ENCODE measurements around the gene HTD2.
A peak's percentile ranks its signal among the peaks of the same experiment; 100 is the strongest.
"Not testable (repeated sequence)": the region's sequence is repeated elsewhere in the genome, so short reads cannot be mapped to it uniquely, and the experiment has no call there.

The HTD2 gene

GRCh38 chr3:58305882-58306711, at the start of gene HTD2, which contains the start of gene RPP14:
TSS of gene HTD2 (plus strand) at chr3:58306520. CDS start at chr3:58317614, 11,094 bp downstream.
TSS of gene RPP14 (plus strand) at chr3:58306245. CDS start at chr3:58310330, 4,085 bp downstream.
- peak; percentile 93 for DNase-seq (ENCODE audit: low spot score)

GRCh38 chr3:58258392-58259055, 47.8 kb upstream of the HTD2 start:
- no peak for DNase-seq (ENCODE audit: low spot score)

GRCh38 chr3:58260261-58260731, 46.0 kb upstream of the HTD2 start:
- no peak for DNase-seq (ENCODE audit: low spot score)

GRCh38 chr3:58260733-58261132, 45.6 kb upstream of the HTD2 start:
- DNase-seq (ENCODE audit: low spot score): no peak

GRCh38 chr3:58261954-58262666, 44.2 kb upstream of the HTD2 start:
- DNase-seq (ENCODE audit: low spot score): no peak

GRCh38 chr3:58266577-58266976, 39.7 kb upstream of the HTD2 start:
- DNase-seq (ENCODE audit: low spot score): no peak

GRCh38 chr3:58267543-58267942, 38.8 kb upstream of the HTD2 start:
- not testable (repeated sequence) for DNase-seq (ENCODE audit: low spot score)

- DNase-seq (ENCODE audit: low spot score): no peak
These were observed 37.0 kb upstream of the HTD2 start for GRCh38 chr3:58269356-58269755.

- no peak for DNase-seq (ENCODE audit: low spot score)
These were observed 35.8 kb upstream of the HTD2 start for GRCh38 chr3:58270485-58270884.

- DNase-seq (ENCODE audit: low spot score): no peak
These were observed 34.3 kb upstream of the HTD2 start for GRCh38 chr3:58271901-58272501.

GRCh38 chr3:58272891-58273290, 33.4 kb upstream of the HTD2 start:
- DNase-seq (ENCODE audit: low spot score): no peak

- not testable (repeated sequence) for DNase-seq (ENCODE audit: low spot score)
These were observed 33.0 kb upstream of the HTD2 start for GRCh38 chr3:58273362-58273761.

GRCh38 chr3:58274027-58274614, 32.2 kb upstream of the HTD2 start:
- no peak for DNase-seq (ENCODE audit: low spot score)

GRCh38 chr3:58281069-58281468, 25.3 kb upstream of the HTD2 start:
- no peak for DNase-seq (ENCODE audit: low spot score)

GRCh38 chr3:58285334-58285733, 21.0 kb upstream of the HTD2 start:
- no peak for DNase-seq (ENCODE audit: low spot score)

- DNase-seq (ENCODE audit: low spot score): no peak
These were observed 19.0 kb upstream of the HTD2 start for GRCh38 chr3:58287354-58287753.

- DNase-seq (ENCODE audit: low spot score): peak; percentile 19
These were observed 18.1 kb upstream of the HTD2 start for GRCh38 chr3:58288011-58288728.

GRCh38 chr3:58288964-58289613, 17.2 kb upstream of the HTD2 start:
- not testable (repeated sequence) for DNase-seq (ENCODE audit: low spot score)

GRCh38 chr3:58290446-58290845, 15.9 kb upstream of the HTD2 start:
- DNase-seq (ENCODE audit: low spot score): not testable (repeated sequence)

GRCh38 chr3:58291671-58292338, 14.5 kb upstream of the HTD2 start:
- no peak for DNase-seq (ENCODE audit: low spot score)
